Measurements from ENCODE around the gene CCSER2. TPM values are rescaled to one million over a fixed set of nuclear protein-coding genes. Genes with fewer than 3 reads are reported as not detected.

The CCSER2 gene
- total RNA-seq, 1 experiment from 2014 or later = 44.1 TPM

DNA sequence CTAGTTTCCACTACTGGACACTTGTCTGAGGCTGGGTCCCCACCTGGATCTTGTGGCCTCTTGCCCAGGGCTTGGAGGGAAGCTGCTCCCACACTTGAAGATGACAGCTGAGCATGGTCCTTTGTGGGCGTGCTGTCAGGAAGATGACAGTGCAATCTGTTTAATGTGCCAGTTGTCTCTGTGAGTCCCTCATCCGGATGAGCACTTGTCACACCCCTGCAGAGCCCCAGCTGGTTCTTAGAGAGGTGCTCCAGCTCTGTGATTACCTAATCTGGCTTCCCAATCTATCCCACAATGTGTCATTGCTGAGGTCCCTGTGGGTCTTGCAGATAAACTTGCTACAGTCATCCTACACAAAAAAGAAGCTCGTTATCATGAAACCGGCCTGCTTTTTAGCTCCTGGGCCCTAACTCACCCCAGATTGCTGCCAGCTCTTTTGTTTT is 34.8 kb upstream of the CCSER2 start:
- BruUV-seq (replicated peaks) = no TSS peak
- H3K4me3 ChIP-seq (ENCODE audit: low read depth, low read length, poor library complexity, severe bottlenecking) = no peak overlapping the region
- H3K36me3 ChIP-seq (ENCODE audit: insufficient read depth, low read length, poor library complexity, severe bottlenecking) = no peaks in the 10 kb centered on the region
- no peaks in the 10 kb centered on the region for H3K4me1 ChIP-seq (ENCODE audit: insufficient read depth, low read length, poor library complexity, severe bottlenecking)
- no peak for DNase-seq (ENCODE audit: low spot score)
- H3K27ac ChIP-seq (ENCODE audit: low read depth, low read length, poor library complexity, severe bottlenecking) = no peak overlapping the region
- no peak for TF ChIP-seq EZH2 (IDR thresholded peaks at IDR 0.05; ENCODE audit: borderline replicate concordance, low read depth, low read length, poor library complexity, severe bottlenecking)
- TF ChIP-seq, protein P1, sequence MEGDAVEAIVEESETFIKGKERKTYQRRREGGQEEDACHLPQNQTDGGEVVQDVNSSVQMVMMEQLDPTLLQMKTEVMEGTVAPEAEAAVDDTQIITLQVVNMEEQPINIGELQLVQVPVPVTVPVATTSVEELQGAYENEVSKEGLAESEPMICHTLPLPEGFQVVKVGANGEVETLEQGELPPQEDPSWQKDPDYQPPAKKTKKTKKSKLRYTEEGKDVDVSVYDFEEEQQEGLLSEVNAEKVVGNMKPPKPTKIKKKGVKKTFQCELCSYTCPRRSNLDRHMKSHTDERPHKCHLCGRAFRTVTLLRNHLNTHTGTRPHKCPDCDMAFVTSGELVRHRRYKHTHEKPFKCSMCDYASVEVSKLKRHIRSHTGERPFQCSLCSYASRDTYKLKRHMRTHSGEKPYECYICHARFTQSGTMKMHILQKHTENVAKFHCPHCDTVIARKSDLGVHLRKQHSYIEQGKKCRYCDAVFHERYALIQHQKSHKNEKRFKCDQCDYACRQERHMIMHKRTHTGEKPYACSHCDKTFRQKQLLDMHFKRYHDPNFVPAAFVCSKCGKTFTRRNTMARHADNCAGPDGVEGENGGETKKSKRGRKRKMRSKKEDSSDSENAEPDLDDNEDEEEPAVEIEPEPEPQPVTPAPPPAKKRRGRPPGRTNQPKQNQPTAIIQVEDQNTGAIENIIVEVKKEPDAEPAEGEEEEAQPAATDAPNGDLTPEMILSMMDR (conservative IDR thresholded peaks at IDR 0.05; ENCODE audit: low read depth, low read length) = no peak
- intact Hi-C loops (cut with micrococcal nuclease; ENCODE audit: unreplicated experiment) = no loop called here
- POLR2A ChIA-PET (ENCODE audit: low non-redundant PET) = no interaction called here
- no peaks in the 10 kb centered on the region for H3K9me3 ChIP-seq (ENCODE audit: low read depth, low read length, poor library complexity, severe bottlenecking)
- H3K27me3 ChIP-seq (replicated peaks; ENCODE audit: insufficient read depth, low read depth, low read length, poor library complexity) = peaks cover 22% of the 10 kb centered on the region
- CTCF ChIA-PET = no interaction called here

- Histone ChIP-seq H3K4me3 (ENCODE audit: low read depth, low read length, poor library complexity, severe bottlenecking) (no peak overlapping the region), H3K4me1 (ENCODE audit: insufficient read depth, low read length, poor library complexity, severe bottlenecking) (no peaks in the 10 kb centered on the region), H3K27me3 (replicated peaks; ENCODE audit: insufficient read depth, low read depth, low read length, poor library complexity) (peaks cover 11% of the 10 kb centered on the region), H3K9me3 (ENCODE audit: low read depth, low read length, poor library complexity, severe bottlenecking) (no peaks in the 10 kb centered on the region), H3K36me3 (ENCODE audit: insufficient read depth, low read length, poor library complexity, severe bottlenecking) (no peaks in the 10 kb centered on the region), H3K27ac (ENCODE audit: low read depth, low read length, poor library complexity, severe bottlenecking) (no peak overlapping the region)
- intact Hi-C loops (cut with micrococcal nuclease; ENCODE audit: unreplicated experiment) = no loop called here
- BruUV-seq (replicated peaks) = no TSS peak
- no peak for TF ChIP-seq EZH2 (IDR thresholded peaks at IDR 0.05; ENCODE audit: borderline replicate concordance, low read depth, low read length, poor library complexity, severe bottlenecking)
- TF ChIP-seq, protein P1 (conservative IDR thresholded peaks at IDR 0.05; ENCODE audit: low read depth, low read length) = no peak
- ChIA-PET CTCF (no interaction called here), POLR2A (ENCODE audit: low non-redundant PET) (no interaction called here)
- DNase-seq (ENCODE audit: low spot score) = no peak
Measured at GRCh38 chr10:84294766-84295447, 33.5 kb upstream of the CCSER2 start.

DNA sequence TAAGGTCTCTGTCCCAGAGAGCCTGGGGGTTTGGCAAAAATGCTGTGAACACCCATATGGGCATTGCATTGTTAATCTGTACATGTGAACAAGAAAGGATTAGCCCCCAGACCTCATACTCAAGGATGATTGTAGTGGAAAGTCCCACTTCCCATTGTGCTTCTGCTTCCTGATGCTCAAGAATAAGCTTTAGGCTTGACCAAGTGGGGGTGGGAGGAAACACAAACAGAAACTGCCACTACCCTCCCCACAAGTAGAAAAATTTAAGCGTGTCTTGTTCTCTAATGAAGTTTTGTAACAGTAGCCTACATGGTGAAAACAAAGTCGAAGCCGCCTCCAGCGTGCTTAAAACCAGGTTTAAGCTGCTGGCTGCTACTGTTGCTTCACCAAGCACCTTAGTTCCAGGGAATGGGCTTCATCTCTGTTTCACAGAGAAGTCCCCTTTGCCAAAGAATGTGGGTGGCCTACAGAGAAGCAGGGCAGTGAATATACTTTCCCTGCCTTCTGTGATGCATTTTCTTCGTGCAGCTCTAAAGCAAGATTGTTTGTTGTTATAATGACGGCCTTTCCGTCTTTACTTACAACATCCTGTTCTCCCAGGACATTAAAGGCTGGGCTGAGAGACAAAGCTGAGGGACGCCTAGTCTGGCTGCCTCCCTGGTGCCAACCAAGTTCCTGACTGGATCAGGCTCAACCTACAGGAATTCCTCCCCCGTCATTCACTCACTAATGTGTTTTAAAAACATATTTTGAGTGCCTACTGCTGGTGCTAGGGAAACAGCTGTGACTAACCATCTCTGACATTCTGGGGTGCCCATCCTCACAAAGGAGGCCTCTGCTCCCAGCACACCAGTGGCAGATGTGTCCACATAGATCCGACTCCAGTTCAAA is 32.1 kb upstream of the CCSER2 start:
- TF ChIP-seq, protein P1 (conservative IDR thresholded peaks at IDR 0.05; ENCODE audit: low read depth, low read length) = no peak
- TF ChIP-seq EZH2 (IDR thresholded peaks at IDR 0.05; ENCODE audit: borderline replicate concordance, low read depth, low read length, poor library complexity, severe bottlenecking) = no peak
- CTCF ChIA-PET = interaction anchor here (0.6 kb wide), 1 partner anchor 64 kb away, joined by 3 read pairs; no protein-coding TSS in a partner anchor
- H3K9me3 ChIP-seq (ENCODE audit: low read depth, low read length, poor library complexity, severe bottlenecking) = no peaks in the 10 kb centered on the region
- POLR2A ChIA-PET (ENCODE audit: low non-redundant PET) = no interaction called here
- H3K27me3 ChIP-seq (replicated peaks; ENCODE audit: insufficient read depth, low read depth, low read length, poor library complexity) = peaks cover 8% of the 10 kb centered on the region
- H3K27ac ChIP-seq (ENCODE audit: low read depth, low read length, poor library complexity, severe bottlenecking) = no peak overlapping the region
- no peaks in the 10 kb centered on the region for H3K4me1 ChIP-seq (ENCODE audit: insufficient read depth, low read length, poor library complexity, severe bottlenecking)
- DNase-seq (ENCODE audit: low spot score) = no peak
- H3K36me3 ChIP-seq (ENCODE audit: insufficient read depth, low read length, poor library complexity, severe bottlenecking) = no peaks in the 10 kb centered on the region
- no peak overlapping the region for H3K4me3 ChIP-seq (ENCODE audit: low read depth, low read length, poor library complexity, severe bottlenecking)
- BruUV-seq (replicated peaks) = no TSS peak
- intact Hi-C loops (cut with micrococcal nuclease; ENCODE audit: unreplicated experiment) = no loop called here

Measured in A673 (cell line).